Fibroblast of lung (primary cell): ENCODE results near the gene DENND1A. TPM values are rescaled to one million over a fixed set of nuclear protein-coding genes. Genes with fewer than 3 reads are reported as not detected.
"Not testable (repeated sequence)": the region's sequence is repeated elsewhere in the genome, so short reads cannot be mapped to it uniquely, and the experiment has no call there.

ENCODE experiments used
- DNase-seq, 2 donors: peaks; one replicate each; pipeline versions ENCODE4 v3.0.0 to v3.0.0-alpha.2; 2010; ENCODE audit warnings: low read depth in 2 of 2
- H2AFZ ChIP-seq: 2 replicates; pipeline ENCODE4 v1.5.1; 2012; ENCODE audit warnings: low read length, control low read depth, inconsistent platforms
- H3K27ac ChIP-seq: 2 replicates; pipeline ENCODE4 v1.5.1; 2011; ENCODE audit warnings: low read length, control low read depth; ENCODE audit not compliant: insufficient read depth
- H3K27me3 ChIP-seq: 2 replicates; pipeline ENCODE4 v1.5.1; 2011; ENCODE audit warnings: mild to moderate bottlenecking, low read length; ENCODE audit not compliant: control insufficient read depth, insufficient read depth
- H3K36me3 ChIP-seq: 2 replicates; pipeline ENCODE4 v1.5.1; 2011; ENCODE audit warnings: low read length; ENCODE audit not compliant: control insufficient read depth, insufficient read depth
- H3K4me1 ChIP-seq: 2 replicates; pipeline ENCODE4 v1.5.1; 2011; ENCODE audit warnings: low read length; ENCODE audit not compliant: control insufficient read depth, insufficient read depth; ENCODE audit errors: extremely low read depth
- H3K4me2 ChIP-seq: 2 replicates; pipeline ENCODE4 v1.5.1; 2011; ENCODE audit warnings: low read length, control low read depth; ENCODE audit not compliant: insufficient read depth; ENCODE audit errors: extremely low read depth
- H3K4me3 ChIP-seq, 4 experiments: fragments of 200-600 bp in 1 of 4; sonication (generic) in 1 of 4; replicated peaks in 1 of 4; 2 replicates each; pipeline ENCODE4 v1.5.1; 2011 to 2016; ENCODE audit warnings: low read length in 4 of 4, low read depth in 3 of 4, mild to moderate bottlenecking in 3 of 4, control low read depth in 2 of 4, inconsistent platforms in 1 of 4, mixed read lengths in 1 of 4; ENCODE audit not compliant: insufficient read depth in 1 of 4; ENCODE audit errors: control extremely low read depth in 1 of 4
- H3K79me2 ChIP-seq: 2 replicates; pipeline ENCODE4 v1.5.1; 2012; ENCODE audit warnings: mild to moderate bottlenecking, low read length, inconsistent platforms; ENCODE audit not compliant: control insufficient read depth, insufficient read depth
- H3K9ac ChIP-seq: 2 replicates; pipeline ENCODE4 v1.5.1; 2011; ENCODE audit warnings: mild to moderate bottlenecking, low read length, control low read depth; ENCODE audit not compliant: insufficient read depth
- H3K9me3 ChIP-seq: 2 replicates; pipeline ENCODE4 v1.5.1; 2012; ENCODE audit warnings: low read depth, low read length; ENCODE audit not compliant: control insufficient read depth, insufficient read depth
- H4K20me1 ChIP-seq: 2 replicates; pipeline ENCODE4 v1.5.1; 2011; ENCODE audit warnings: low read length; ENCODE audit not compliant: control insufficient read depth, insufficient read depth; ENCODE audit errors: extremely low read depth
- CTCF ChIP-seq, 2 donors: IDR thresholded peaks in 1 of 2; conservative IDR thresholded peaks in 1 of 2; 1 replicate in 1 of 2; 2 replicates in 1 of 2; pipeline ENCODE4 v1.5.1; 2011 to 2012; ENCODE audit warnings: low read length in 2 of 2, control low read depth in 1 of 2, inconsistent platforms in 1 of 2, low read depth in 1 of 2, mild to moderate bottlenecking in 1 of 2
- EZH2 ChIP-seq: IDR thresholded peaks from 2 replicates; pipeline ENCODE4 v1.5.1; 2012; ENCODE audit warnings: low read length, control low read depth, mild to moderate bottlenecking; ENCODE audit errors: missing control alignments
- polyA plus RNA-seq, 2 donors: library from polyadenylated mRNA; depleted of rRNA in 1 of 2; stranded (reverse) in 1 of 2; unstranded in 1 of 2; fragments of >200 nt; gene quantifications; 2 replicates each; pipeline ENCODE4 v1.2.1, GENCODE V29; 2011 to 2012; ENCODE audit warnings: missing spikeins in 1 of 2
- total RNA-seq: library from RNA; depleted of rRNA; stranded (reverse); fragments of >200 nt; gene quantifications from 2 replicates; pipeline ENCODE4 v1.2.1, GENCODE V29; 2014

Gene DENND1A
- total and polyA plus RNA-seq, 2 donors (not counting 1 experiment from before 2014, with no cell fraction given): 13.0 to 18.3 TPM

GRCh38 chr9:123945532-123945931 is 15.6 kb upstream of the DENND1A start:
- Histone ChIP-seq H3K4me3 (no peak overlapping the region), H3K4me2 (no peak overlapping the region), H4K20me1 (no peaks in the 10 kb centered on the region), H3K9me3 (no peaks in the 10 kb centered on the region), H3K27me3 (no peaks in the 10 kb centered on the region), H3K36me3 (no peaks in the 10 kb centered on the region), H3K9ac (no peak overlapping the region), H3K4me1 (no peaks in the 10 kb centered on the region), H2AFZ (no peak overlapping the region), H3K27ac (no peak overlapping the region), H3K79me2 (no peaks in the 10 kb centered on the region)
- TF ChIP-seq CTCF (conservative IDR thresholded peaks at IDR 0.05 in 1 of 2, IDR thresholded peaks at IDR 0.05 in 1 of 2; ENCODE audit: low read depth in 1 of 2, low read length in 2 of 2): no peak
- TF ChIP-seq EZH2: no peak
- peak in 1 of 2 donors; percentile 37 for DNase-seq

GRCh38 chr9:123944464-123944863 is 14.5 kb upstream of the DENND1A start:
- H3K79me2 ChIP-seq, DNase-seq, H3K27me3 ChIP-seq, H4K20me1 ChIP-seq, H3K9me3 ChIP-seq, H3K27ac ChIP-seq, H2AFZ ChIP-seq, H3K4me1 ChIP-seq, H3K4me2 ChIP-seq, H3K4me3 ChIP-seq, H3K9ac ChIP-seq, H3K36me3 ChIP-seq: not testable (repeated sequence)

GRCh38 chr9:123943671-123944070 is 13.7 kb upstream of the DENND1A start:
- Histone ChIP-seq H3K36me3 (no peaks in the 10 kb centered on the region), H3K79me2 (no peaks in the 10 kb centered on the region), H3K4me3 (no peak overlapping the region)

More at GRCh38 chr9:123943671-123944070, 13.7 kb upstream of the DENND1A start:
- Histone ChIP-seq H3K4me2 (no peak overlapping the region), H4K20me1 (no peaks in the 10 kb centered on the region), H2AFZ (no peak overlapping the region), H3K9me3 (no peaks in the 10 kb centered on the region), H3K4me1 (no peaks in the 10 kb centered on the region), H3K9ac (no peak overlapping the region), H3K27me3 (peaks cover 4% of the 10 kb centered on the region), H3K27ac (no peak overlapping the region)
- DNase-seq: no peak
- no peak for TF ChIP-seq EZH2
- TF ChIP-seq CTCF (conservative IDR thresholded peaks at IDR 0.05 in 1 of 2, IDR thresholded peaks at IDR 0.05 in 1 of 2; ENCODE audit: low read depth in 1 of 2, low read length in 2 of 2): no peak
